GM23338 (cell line): ENCODE results near the gene RBPJ.

Experiments used
- CTCF ChIP-seq, 2 experiments: fragments of 200-600 bp in 1 of 2; sonication (generic) in 1 of 2; conservative IDR thresholded peaks; 2 replicates each; pipeline versions ENCODE4 v1.5.1 to v1.6.1; 2016 to 2017; ENCODE audit warnings: antibody characterized with exemption in 2 of 2, low read depth in 2 of 2, mild to moderate bottlenecking in 2 of 2, moderate library complexity in 1 of 2
- EZH2 ChIP-seq: fragments of 200-600 bp; sonication (generic); IDR thresholded peaks from one replicate; pipeline ENCODE4 v1.8.0; 2017; ENCODE audit warnings: antibody characterized with exemption, mild to moderate bottlenecking, low read depth; ENCODE audit not compliant: unreplicated experiment
- POLR2AphosphoS5 ChIP-seq: IDR thresholded peaks from 2 replicates; pipeline ENCODE4 v1.6.1; 2016; ENCODE audit warnings: antibody characterized with exemption, low read depth

GRCh38 chr4:26323821-26324220 is 3.0 kb downstream of the RBPJ start:
- no peak for TF ChIP-seq EZH2
- peak in 1 of 2 experiments; percentile 25; a peak in 2 of 4 replicates for TF ChIP-seq CTCF (conservative IDR thresholded peaks at IDR 0.05; ENCODE audit: low read depth in 2 of 2)
- no peak for TF ChIP-seq POLR2AphosphoS5
